ENCODE data around the gene OR51S1. TPM values are rescaled to one million over a fixed set of nuclear protein-coding genes. Genes with fewer than 3 reads are reported as not detected.
A peak's percentile ranks its signal among the peaks of the same experiment; 100 is the strongest.
"Not testable (repeated sequence)": the region's sequence is repeated elsewhere in the genome, so short reads cannot be mapped to it uniquely, and the experiment has no call there.

OR51S1 gene
- total RNA-seq, 1 experiment from 2014 or later, result not detected

- no peak for DNase-seq
- Histone ChIP-seq H3K4me1 (no peaks in the 10 kb centered on the region), H3K27me3 (no peaks in the 10 kb centered on the region), H3K36me3 (no peaks in the 10 kb centered on the region), H3K4me3 (no peak overlapping the region), H3K9me3 (replicated peaks) (no peaks in the 10 kb centered on the region), H3K27ac (no peak overlapping the region)
Observed at GRCh38 chr11:4839851-4840549, 9.0 kb downstream of the OR51S1 start.

DNA sequence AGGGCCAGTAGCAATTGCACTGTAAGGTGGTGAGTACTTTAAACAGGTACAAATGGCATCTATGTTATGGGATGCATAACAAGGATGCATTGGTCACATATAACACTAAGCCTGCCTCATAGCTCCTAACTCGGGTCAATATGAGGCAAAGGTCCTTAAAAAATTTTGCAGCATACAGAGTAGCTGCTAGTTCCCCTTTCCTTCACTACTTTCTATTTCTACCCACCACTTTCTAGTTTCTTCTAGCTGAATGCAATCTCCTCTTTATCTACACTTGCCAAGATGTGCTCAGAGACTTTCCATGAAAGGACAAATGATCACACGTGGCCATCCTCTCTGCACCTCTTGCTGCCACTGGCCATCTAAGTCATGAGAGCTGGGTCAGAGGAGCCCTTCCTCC, 18.1 kb downstream of the OR51S1 start:
- Histone ChIP-seq H3K36me3 (no peaks in the 10 kb centered on the region), H3K27ac (no peak overlapping the region), H3K4me1 (no peaks in the 10 kb centered on the region), H3K9me3 (replicated peaks) (no peaks in the 10 kb centered on the region), H3K27me3 (no peaks in the 10 kb centered on the region), H3K4me3 (no peak overlapping the region)
- DNase-seq, result no peak

- no peaks in the 10 kb centered on the region for H3K9me3 ChIP-seq (replicated peaks)
- no peak overlapping the region for H3K27ac ChIP-seq
- no peak for DNase-seq
- no peak overlapping the region for H3K4me3 ChIP-seq
- H3K36me3 ChIP-seq, result no peaks in the 10 kb centered on the region
- no peaks in the 10 kb centered on the region for H3K4me1 ChIP-seq
- no peaks in the 10 kb centered on the region for H3K27me3 ChIP-seq
Observed at GRCh38 chr11:4830346-4830745, 18.7 kb downstream of the OR51S1 start.

- no peaks in the 10 kb centered on the region for H3K9me3 ChIP-seq (replicated peaks)
- no peaks in the 10 kb centered on the region for H3K27me3 ChIP-seq
- H3K4me3 ChIP-seq, result no peak overlapping the region
- H3K36me3 ChIP-seq, result no peaks in the 10 kb centered on the region
- H3K4me1 ChIP-seq, result no peaks in the 10 kb centered on the region
- no peak overlapping the region for H3K27ac ChIP-seq
- DNase-seq, result peak in 1 of 2 experiments; percentile 22
Observed at GRCh38 chr11:4826425-4826824, 22.6 kb downstream of the OR51S1 start.

DNA sequence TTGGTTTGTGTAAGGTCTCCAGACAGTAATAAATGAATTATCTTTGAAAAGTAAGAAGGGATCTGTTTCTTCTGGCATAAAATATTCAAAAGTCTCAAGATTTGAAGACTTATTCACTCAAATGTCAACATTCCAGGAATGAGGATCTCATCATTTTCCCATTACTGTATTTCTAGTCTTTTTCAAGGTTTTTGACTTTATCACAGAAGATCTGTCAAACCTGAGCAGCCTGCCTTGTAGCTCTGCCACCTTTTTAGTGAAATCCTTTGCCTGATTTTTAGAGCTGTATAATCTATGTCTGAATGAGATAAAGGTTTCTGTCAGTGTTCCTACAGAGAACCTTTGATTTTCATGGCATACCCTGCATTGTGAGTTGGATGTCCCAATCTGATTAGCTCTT, 23.9 kb downstream of the OR51S1 start:
- Histone ChIP-seq H3K4me3 (no peak overlapping the region), H3K4me1 (no peaks in the 10 kb centered on the region), H3K36me3 (no peaks in the 10 kb centered on the region), H3K9me3 (replicated peaks) (no peaks in the 10 kb centered on the region), H3K27ac (no peak overlapping the region), H3K27me3 (no peaks in the 10 kb centered on the region)
- DNase-seq, result no peak

DNA sequence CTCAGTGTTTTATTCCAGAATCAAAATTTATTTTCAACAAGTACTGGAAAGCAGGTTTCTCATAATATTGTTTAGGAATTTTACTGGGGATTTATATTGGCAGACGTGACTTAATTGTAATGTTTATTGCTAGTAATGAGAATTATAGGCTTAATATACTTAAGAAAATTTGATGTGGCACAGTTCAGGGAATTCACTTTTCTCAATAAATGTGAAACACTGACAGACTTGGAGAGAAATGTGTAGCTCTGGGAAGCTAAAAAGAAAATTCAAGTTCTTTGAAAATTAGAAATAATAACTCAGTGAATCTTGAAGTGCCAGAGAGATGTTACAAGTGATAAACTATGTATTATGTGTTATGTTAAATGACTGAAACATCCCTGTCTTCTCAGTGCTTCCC, 28.0 kb downstream of the OR51S1 start, which contains the start of gene OR51F2:
OR51F2 (plus strand) TSS at position 301 of the 400 bp plus-strand sequence. CDS start 101 bp downstream, outside the sequence.
- no peaks in the 10 kb centered on the region for H3K9me3 ChIP-seq (replicated peaks)

GRCh38 chr11:4809246-4809645, 39.8 kb downstream of the OR51S1 start:
- DNase-seq, result no peak
- H3K4me3 ChIP-seq, result no peak overlapping the region
- no peaks in the 10 kb centered on the region for H3K9me3 ChIP-seq (replicated peaks)
- H3K4me1 ChIP-seq, result no peaks in the 10 kb centered on the region
- no peaks in the 10 kb centered on the region for H3K27me3 ChIP-seq
- H3K36me3 ChIP-seq, result no peaks in the 10 kb centered on the region
- H3K27ac ChIP-seq, result no peak overlapping the region

More for the DNA sequence above, 28.0 kb downstream of the OR51S1 start, which contains the start of gene OR51F2:
- Histone ChIP-seq H3K27ac (no peak within 1 kb of the TSS), H3K27me3 (no peaks in the 10 kb centered on the region), H3K36me3 (no peaks in the 10 kb centered on the region), H3K4me3 (no peak within 1 kb of the TSS), H3K4me1 (no peaks in the 10 kb centered on the region)
- DNase-seq, result no peak

GRCh38 chr11:4808476-4808875, 40.5 kb downstream of the OR51S1 start:
- no peak for DNase-seq
- H3K4me3 ChIP-seq, result no peak overlapping the region
- no peaks in the 10 kb centered on the region for H3K9me3 ChIP-seq (replicated peaks)
- no peaks in the 10 kb centered on the region for H3K36me3 ChIP-seq
- H3K4me1 ChIP-seq, result no peaks in the 10 kb centered on the region
- no peaks in the 10 kb centered on the region for H3K27me3 ChIP-seq
- H3K27ac ChIP-seq, result no peak overlapping the region

- DNase-seq, result no peak
- Histone ChIP-seq H3K27me3 (no peaks in the 10 kb centered on the region), H3K4me1 (no peaks in the 10 kb centered on the region), H3K27ac (no peak within 1 kb of the TSS), H3K36me3 (no peaks in the 10 kb centered on the region), H3K4me3 (no peak within 1 kb of the TSS), H3K9me3 (replicated peaks) (no peaks in the 10 kb centered on the region)
Observed at GRCh38 chr11:4804280-4804679, 44.7 kb downstream of the OR51S1 start, which contains the start of gene OR52R1. Gene OR52R1 (minus strand): TSS chr11:4804380. CDS start chr11:4804380, 0 bp downstream.

- H3K27me3 ChIP-seq; H3K4me3 ChIP-seq; H3K9me3 ChIP-seq (replicated peaks); H3K36me3 ChIP-seq; DNase-seq; H3K27ac ChIP-seq; H3K4me1 ChIP-seq: not testable (repeated sequence)
Observed at GRCh38 chr11:4801316-4801715, 47.7 kb downstream of the OR51S1 start.

DNA sequence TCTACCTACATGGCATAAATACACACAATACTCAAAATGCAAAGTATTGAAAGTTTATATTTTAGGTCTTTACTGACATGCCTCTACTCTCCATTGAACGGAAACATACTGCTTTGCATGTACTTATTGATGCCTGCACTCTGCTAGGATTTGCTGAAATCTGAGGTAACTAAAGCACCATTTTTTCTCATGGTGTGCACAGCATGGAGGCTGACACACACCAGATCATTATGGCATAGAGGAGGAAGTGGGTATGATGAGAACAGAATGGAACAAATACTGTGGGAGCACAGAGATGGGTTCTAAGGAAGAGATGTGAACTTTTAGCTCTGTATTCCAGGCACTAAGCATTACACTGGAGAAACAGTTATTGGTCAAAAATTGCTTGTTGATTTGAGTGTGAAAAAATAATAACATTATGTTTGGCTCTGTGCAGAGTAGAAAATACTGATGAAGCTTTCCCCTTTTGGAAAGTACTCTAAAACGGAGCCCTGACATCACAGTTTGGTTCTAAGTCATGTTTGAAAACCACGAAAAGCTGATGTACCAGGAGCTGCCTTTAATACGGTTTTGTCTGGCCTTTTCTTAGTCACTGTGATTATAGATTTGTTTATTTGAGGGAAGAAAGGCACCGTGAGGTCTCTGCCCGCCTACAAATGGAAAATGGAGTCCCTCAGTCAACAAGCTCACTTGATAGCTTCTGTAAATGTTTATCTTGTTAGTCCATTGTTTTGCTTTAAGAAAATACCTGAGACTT, 50.4 kb downstream of the OR51S1 start:
- no peaks in the 10 kb centered on the region for H3K27me3 ChIP-seq
- DNase-seq, result no peak
- no peaks in the 10 kb centered on the region for H3K36me3 ChIP-seq
- no peak overlapping the region for H3K4me3 ChIP-seq
- no peaks in the 10 kb centered on the region for H3K4me1 ChIP-seq
- H3K9me3 ChIP-seq (replicated peaks), result no peaks in the 10 kb centered on the region
- no peak overlapping the region for H3K27ac ChIP-seq

Other genes starting within 250 kb of the OR51S1 start
- gene TRIM68, start 241.0 kb downstream of the OR51S1 start, total RNA-seq (2014; rRNA removed; shearing (Covaris generic)), result 9.3 and 10.9 TPM in 2 replicates
- not detected in 2 replicates for gene OR51D1, start 211.7 kb downstream of the OR51S1 start, total RNA-seq (2014; rRNA removed; shearing (Covaris generic))
- gene OR51E1, start 205.2 kb downstream of the OR51S1 start, total RNA-seq (2014; rRNA removed; shearing (Covaris generic)), result not detected in 2 replicates
- not detected in 2 replicates for gene OR51E2, start 151.4 kb downstream of the OR51S1 start, total RNA-seq (2014; rRNA removed; shearing (Covaris generic))
- not detected in 2 replicates for gene MMP26, start 144.4 kb downstream of the OR51S1 start, total RNA-seq (2014; rRNA removed; shearing (Covaris generic))
- gene OR51F1, start 79.3 kb downstream of the OR51S1 start, total RNA-seq (2014; rRNA removed; shearing (Covaris generic)), result not detected in 2 replicates
- gene OR52R1, start 44.8 kb downstream of the OR51S1 start, total RNA-seq (2014; rRNA removed; shearing (Covaris generic)), result not detected in 2 replicates
- gene OR51F2, start 27.9 kb downstream of the OR51S1 start, total RNA-seq (2014; rRNA removed; shearing (Covaris generic)), result not detected in 2 replicates
- gene OR51T1, start 32.7 kb upstream of the OR51S1 start, total RNA-seq (2014; rRNA removed; shearing (Covaris generic)), result not detected in 2 replicates
- not detected in 2 replicates for gene OR51A7, start 54.6 kb upstream of the OR51S1 start, total RNA-seq (2014; rRNA removed; shearing (Covaris generic))
- not detected in 2 replicates for gene OR51G2, start 70.1 kb upstream of the OR51S1 start, total RNA-seq (2014; rRNA removed; shearing (Covaris generic))
- gene OR51G1, start 75.1 kb upstream of the OR51S1 start, total RNA-seq (2014; rRNA removed; shearing (Covaris generic)), result not detected in 2 replicates
- gene OR51A4, start 98.4 kb upstream of the OR51S1 start, total RNA-seq (2014; rRNA removed; shearing (Covaris generic)), result not detected in 2 replicates
- gene OR51A2, start 106.5 kb upstream of the OR51S1 start, total RNA-seq (2014; rRNA removed; shearing (Covaris generic)), result not detected in 2 replicates
- gene OR51L1, start 145.6 kb upstream of the OR51S1 start, total RNA-seq (2014; rRNA removed; shearing (Covaris generic)), result not detected in 2 replicates
- not detected in 2 replicates for gene OR52J3, start 197.3 kb upstream of the OR51S1 start, total RNA-seq (2014; rRNA removed; shearing (Covaris generic))
- not detected in 2 replicates for gene OR52E2, start 210.4 kb upstream of the OR51S1 start, total RNA-seq (2014; rRNA removed; shearing (Covaris generic))
- gene OR52E1, start 220.4 kb upstream of the OR51S1 start, total RNA-seq (2014; rRNA removed; shearing (Covaris generic)), result not detected in 2 replicates